DOHH2 (cell line): ENCODE data around the gene LIPG.

Experiments
- EZH2phosphoT487 ChIP-seq: fragments of 200-600 bp; sonication (generic); IDR thresholded peaks from 2 replicates; pipeline ENCODE4 v1.6.1; 2017; ENCODE audit warnings: borderline replicate concordance, mild to moderate bottlenecking, antibody characterized with exemption, low read length, moderate library complexity, mixed read lengths
- TF ChIP-seq, protein P1 (sequence below): fragments of 200-600 bp; sonication (generic); IDR thresholded peaks from one replicate; pipeline ENCODE4 v1.5.1; 2014; ENCODE audit warnings: antibody characterized with exemption, mild to moderate bottlenecking, low read depth, low read length; ENCODE audit not compliant: poor library complexity, severe bottlenecking

GRCh38 chr18:49626842-49627467 lies 65.1 kb downstream of the LIPG start:
- TF ChIP-seq, protein P1, sequence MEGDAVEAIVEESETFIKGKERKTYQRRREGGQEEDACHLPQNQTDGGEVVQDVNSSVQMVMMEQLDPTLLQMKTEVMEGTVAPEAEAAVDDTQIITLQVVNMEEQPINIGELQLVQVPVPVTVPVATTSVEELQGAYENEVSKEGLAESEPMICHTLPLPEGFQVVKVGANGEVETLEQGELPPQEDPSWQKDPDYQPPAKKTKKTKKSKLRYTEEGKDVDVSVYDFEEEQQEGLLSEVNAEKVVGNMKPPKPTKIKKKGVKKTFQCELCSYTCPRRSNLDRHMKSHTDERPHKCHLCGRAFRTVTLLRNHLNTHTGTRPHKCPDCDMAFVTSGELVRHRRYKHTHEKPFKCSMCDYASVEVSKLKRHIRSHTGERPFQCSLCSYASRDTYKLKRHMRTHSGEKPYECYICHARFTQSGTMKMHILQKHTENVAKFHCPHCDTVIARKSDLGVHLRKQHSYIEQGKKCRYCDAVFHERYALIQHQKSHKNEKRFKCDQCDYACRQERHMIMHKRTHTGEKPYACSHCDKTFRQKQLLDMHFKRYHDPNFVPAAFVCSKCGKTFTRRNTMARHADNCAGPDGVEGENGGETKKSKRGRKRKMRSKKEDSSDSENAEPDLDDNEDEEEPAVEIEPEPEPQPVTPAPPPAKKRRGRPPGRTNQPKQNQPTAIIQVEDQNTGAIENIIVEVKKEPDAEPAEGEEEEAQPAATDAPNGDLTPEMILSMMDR = no peak
- TF ChIP-seq EZH2phosphoT487 = no peak
